ENCODE results near the gene LRRC4C. TPM values are rescaled to one million over a fixed set of nuclear protein-coding genes. Genes with fewer than 3 reads are reported as not detected.

The LRRC4C gene
- total RNA-seq, 6 donors from 2014 or later: 0.37 to 1.2 (median 1.0) TPM; not detected in 2

DNA sequence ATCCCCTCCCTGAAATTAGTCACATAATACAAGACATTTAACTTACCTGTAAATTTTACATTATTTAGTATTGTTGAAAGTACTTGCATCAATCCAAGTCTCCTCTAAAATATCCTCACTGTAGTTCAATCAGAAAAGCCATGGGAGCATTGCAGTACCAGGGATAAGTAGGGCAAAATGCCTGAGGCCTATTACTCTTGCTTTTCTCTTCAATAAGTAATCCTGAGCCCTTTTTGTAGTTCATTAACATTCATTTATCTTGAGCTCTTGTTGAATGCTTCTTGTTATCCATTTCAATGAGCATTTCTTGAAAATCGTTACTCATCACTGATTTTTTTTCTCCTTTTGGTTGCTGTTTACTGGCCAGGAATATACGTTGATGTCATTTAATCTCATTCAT lies 414.7 kb downstream of the LRRC4C start:
- Histone ChIP-seq H3K4me3 (no peak overlapping the region), H3K4me1 (no peaks in the 10 kb centered on the region), H3K9me3 (no peaks in the 10 kb centered on the region), H3K36me3 (no peaks in the 10 kb centered on the region), H3K27ac (no peak overlapping the region), H3K27me3 (no peaks in the 10 kb centered on the region)
- DNase-seq (no peak), ATAC-seq (ENCODE audit: low FRiP score in 2 of 2) (no peak)
- TF ChIP-seq, protein P1, sequence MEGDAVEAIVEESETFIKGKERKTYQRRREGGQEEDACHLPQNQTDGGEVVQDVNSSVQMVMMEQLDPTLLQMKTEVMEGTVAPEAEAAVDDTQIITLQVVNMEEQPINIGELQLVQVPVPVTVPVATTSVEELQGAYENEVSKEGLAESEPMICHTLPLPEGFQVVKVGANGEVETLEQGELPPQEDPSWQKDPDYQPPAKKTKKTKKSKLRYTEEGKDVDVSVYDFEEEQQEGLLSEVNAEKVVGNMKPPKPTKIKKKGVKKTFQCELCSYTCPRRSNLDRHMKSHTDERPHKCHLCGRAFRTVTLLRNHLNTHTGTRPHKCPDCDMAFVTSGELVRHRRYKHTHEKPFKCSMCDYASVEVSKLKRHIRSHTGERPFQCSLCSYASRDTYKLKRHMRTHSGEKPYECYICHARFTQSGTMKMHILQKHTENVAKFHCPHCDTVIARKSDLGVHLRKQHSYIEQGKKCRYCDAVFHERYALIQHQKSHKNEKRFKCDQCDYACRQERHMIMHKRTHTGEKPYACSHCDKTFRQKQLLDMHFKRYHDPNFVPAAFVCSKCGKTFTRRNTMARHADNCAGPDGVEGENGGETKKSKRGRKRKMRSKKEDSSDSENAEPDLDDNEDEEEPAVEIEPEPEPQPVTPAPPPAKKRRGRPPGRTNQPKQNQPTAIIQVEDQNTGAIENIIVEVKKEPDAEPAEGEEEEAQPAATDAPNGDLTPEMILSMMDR (IDR thresholded peaks at IDR 0.05): no peak
- TF ChIP-seq POLR2A (IDR thresholded peaks at IDR 0.05) (no peak), EP300 (IDR thresholded peaks at IDR 0.05) (no peak), POLR2AphosphoS5 (IDR thresholded peaks at IDR 0.05) (no peak)
- 70 to 73% methylated on average over 2 of the region's 2 CpGs for WGBS, 2 donors

DNA sequence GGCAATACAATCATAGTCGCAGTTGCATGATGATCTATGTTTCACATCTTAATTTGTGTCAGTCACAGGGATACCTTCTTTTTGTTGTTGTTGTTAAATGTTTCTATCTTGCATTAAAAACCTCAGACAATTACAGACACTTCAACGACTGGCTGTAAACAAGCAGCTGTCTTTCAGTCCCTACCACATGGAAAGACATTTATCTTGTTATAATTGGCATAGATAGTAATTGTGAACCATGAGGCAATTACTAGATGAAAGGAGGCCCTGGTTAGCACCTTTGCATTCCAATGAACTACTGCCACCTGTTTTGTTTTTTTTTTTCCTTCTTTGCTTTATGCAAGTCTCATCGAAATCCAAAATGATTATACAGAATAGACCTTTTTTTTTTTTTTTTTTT lies 416.8 kb downstream of the LRRC4C start:
- 64 to 71% methylated on average over 3 of the region's 3 CpGs for WGBS, 2 donors
- DNase-seq (no peak), ATAC-seq (ENCODE audit: low FRiP score in 2 of 2) (no peak)
- Histone ChIP-seq H3K27ac (no peak overlapping the region), H3K4me1 (no peaks in the 10 kb centered on the region), H3K36me3 (no peaks in the 10 kb centered on the region), H3K9me3 (no peaks in the 10 kb centered on the region), H3K27me3 (no peaks in the 10 kb centered on the region), H3K4me3 (no peak overlapping the region)
- TF ChIP-seq EP300 (IDR thresholded peaks at IDR 0.05) (no peak), POLR2AphosphoS5 (IDR thresholded peaks at IDR 0.05) (no peak)

DNA sequence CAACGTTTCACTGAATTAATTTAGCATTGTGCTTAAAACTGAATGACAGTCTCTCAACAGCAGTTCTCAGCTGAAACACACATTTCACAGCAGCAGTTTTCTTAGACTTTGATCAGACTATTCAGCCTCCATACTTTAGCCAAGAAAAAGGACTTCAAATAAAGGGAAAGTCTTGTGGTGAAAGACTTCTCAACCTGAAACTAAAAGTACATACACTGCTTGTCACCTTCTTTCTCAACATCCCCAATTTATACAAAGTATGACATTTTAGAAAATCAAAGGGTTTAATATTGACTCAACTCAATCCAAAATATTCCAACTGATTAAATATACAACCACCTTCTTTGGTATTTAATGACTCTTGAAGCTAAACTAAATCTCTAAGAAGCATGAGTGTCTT lies 419.0 kb downstream of the LRRC4C start:
- 55 to 81% methylated on average over 1 of the region's 1 CpG for WGBS, 2 donors
- DNase-seq: no peak
- H3K9me3 ChIP-seq: no peaks in the 10 kb centered on the region

GRCh38 chr11:41039592-41039991 lies 419.9 kb downstream of the LRRC4C start:
- ATAC-seq (ENCODE audit: low FRiP score in 2 of 2) (no peak), DNase-seq (no peak)
- H3K27me3 ChIP-seq: no peaks in the 10 kb centered on the region
- no peaks in the 10 kb centered on the region for H3K4me1 ChIP-seq
- 79 to 89% methylated on average over 8 of the region's 8 CpGs for WGBS, 2 donors
- H3K4me3 ChIP-seq: no peak overlapping the region
- TF ChIP-seq EP300 (IDR thresholded peaks at IDR 0.05) (no peak), POLR2AphosphoS5 (IDR thresholded peaks at IDR 0.05) (no peak), POLR2A (IDR thresholded peaks at IDR 0.05) (no peak)
- TF ChIP-seq, protein P1 (IDR thresholded peaks at IDR 0.05): no peak
- H3K27ac ChIP-seq: no peak overlapping the region
- H3K9me3 ChIP-seq: no peaks in the 10 kb centered on the region
- H3K36me3 ChIP-seq: no peaks in the 10 kb centered on the region

More for the DNA sequence above, 419.0 kb downstream of the LRRC4C start:
- Histone ChIP-seq H3K36me3 (no peaks in the 10 kb centered on the region), H3K4me3 (no peak overlapping the region), H3K27me3 (no peaks in the 10 kb centered on the region), H3K4me1 (no peaks in the 10 kb centered on the region), H3K27ac (no peak overlapping the region)
- no peak for ATAC-seq (ENCODE audit: low FRiP score in 2 of 2)
- TF ChIP-seq POLR2A (IDR thresholded peaks at IDR 0.05) (no peak), POLR2AphosphoS5 (IDR thresholded peaks at IDR 0.05) (no peak), EP300 (IDR thresholded peaks at IDR 0.05) (no peak)
- TF ChIP-seq, protein P1 (IDR thresholded peaks at IDR 0.05): no peak

- ATAC-seq (ENCODE audit: low FRiP score in 2 of 2) (no peak), DNase-seq (no peak)
- Histone ChIP-seq H3K4me1 (no peaks in the 10 kb centered on the region), H3K9me3 (no peaks in the 10 kb centered on the region), H3K27me3 (no peaks in the 10 kb centered on the region), H3K4me3 (no peak overlapping the region), H3K27ac (no peak overlapping the region), H3K36me3 (no peaks in the 10 kb centered on the region)
- WGBS, 2 donors: 74 to 90% methylated on average over 1 of the region's 1 CpG
- TF ChIP-seq EP300 (IDR thresholded peaks at IDR 0.05): no peak
- TF ChIP-seq POLR2AphosphoS5 (IDR thresholded peaks at IDR 0.05): no peak
- TF ChIP-seq, protein P1 (IDR thresholded peaks at IDR 0.05): no peak
- no peak for TF ChIP-seq POLR2A (IDR thresholded peaks at IDR 0.05)
These were observed 427.8 kb downstream of the LRRC4C start for GRCh38 chr11:41031551-41032060.
